ENCODE results near the gene SEC22C. TPM values are rescaled to one million over a fixed set of nuclear protein-coding genes. Genes with fewer than 3 reads are reported as not detected.

The SEC22C gene
- total and polyA plus RNA-seq, 7 experiments from 2014 or later, result 38.0 to 54.8 (median 50.4) TPM

- Mint-ChIP-seq H3K4me3 (peak overlapping the region in 6 of 10 donors; percentile 22 to 77 (median 68)), H3K4me1 (peaks cover 46 to 89% (median 71%) of the 10 kb centered on the region in 7 donors), H3K36me3 (peaks cover 0 to 9% (median 0%) of the 10 kb centered on the region in 5 donors), H3K27ac (peak overlapping the region in 8 of 9 donors; percentile 63 to 94 (median 85)), H3K9me3 (no peaks in the 10 kb centered on the region), H3K27me3 (peaks cover under 1 to 26% (median 1%) of the 10 kb centered on the region in 5 donors)
- no peak for ATAC-seq
- intact Hi-C loops (cut with micrococcal nuclease), result loop anchor here in 1 of 2 donors (10.0 kb wide), 1 partner anchor 491 kb away; no protein-coding TSS in a partner anchor
- peaks cover 0 to under 1% of the 10 kb centered on the region in 2 donors for H3K27me3 ChIP-seq (ENCODE audit: control insufficient read depth in 2 of 2, insufficient read depth in 2 of 2, low read length in 2 of 2)
- H3K27ac ChIP-seq (ENCODE audit: low read depth, low read length), result no peak overlapping the region
- CTCF ChIA-PET, result interaction anchor here (0.9 to 1.5 kb wide), 4 partner anchors 11 to 41 kb away, joined by 3 to 7 read pairs (median 4); no protein-coding TSS in a partner anchor
- peak in 1 of 9 donors; percentile 8 for DNase-seq
- H3K4me3 ChIP-seq (ENCODE audit: low read length), result no peak overlapping the region
- no peaks in the 10 kb centered on the region for H3K9me3 ChIP-seq (ENCODE audit: control insufficient read depth in 2 of 3, low read length in 3 of 3)
- H3K4me1 ChIP-seq (ENCODE audit: control insufficient read depth in 2 of 2, insufficient read depth in 2 of 2, low read length in 2 of 2), result peaks cover 0 to 57% of the 10 kb centered on the region in 2 donors
- POLR2A ChIA-PET, result interaction anchor here (1.0 kb wide), 1 partner anchor 25 kb away, joined by 4 read pairs; no protein-coding TSS in a partner anchor
- no peaks in the 10 kb centered on the region for H3K36me3 ChIP-seq (ENCODE audit: control insufficient read depth in 2 of 3, insufficient read depth in 3 of 3, low read length in 3 of 3)
Measured at GRCh38 chr3:42505849-42506410, 75.8 kb downstream of the SEC22C start.

DNA sequence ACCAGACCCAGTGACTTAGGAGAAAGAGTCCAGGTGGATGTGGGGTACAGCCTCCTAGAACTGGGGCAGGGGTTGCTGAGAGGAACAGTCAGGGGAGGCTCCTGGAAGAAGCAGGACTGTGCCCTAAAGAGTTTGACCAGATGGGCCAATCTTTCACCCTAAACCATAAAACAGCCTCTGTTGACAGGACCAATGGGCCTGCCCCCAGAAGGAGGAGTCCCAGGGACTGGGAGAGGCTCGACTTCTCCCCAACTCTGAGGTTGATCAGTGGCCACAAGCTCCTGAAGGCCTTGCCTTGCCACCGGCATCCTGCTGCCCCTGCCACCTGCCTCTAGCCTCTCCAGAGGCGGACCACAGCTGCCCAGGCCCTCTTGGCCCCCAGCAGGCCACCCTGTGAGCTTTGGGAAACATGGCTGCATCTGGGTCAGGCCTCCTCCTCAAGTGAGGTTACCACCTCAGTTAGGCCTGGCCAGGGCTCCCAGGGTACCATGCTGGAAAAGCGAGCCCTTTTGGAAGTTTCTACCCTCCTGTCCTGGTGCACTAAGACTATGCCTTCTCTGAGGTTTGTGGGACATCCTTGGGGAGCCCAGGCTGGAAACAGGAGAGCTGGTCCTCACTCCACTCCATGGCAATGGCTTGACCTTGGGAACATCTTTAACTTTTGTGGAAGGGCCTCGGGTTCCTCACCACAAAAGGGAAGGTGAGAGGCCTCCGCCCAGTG, 76.5 kb downstream of the SEC22C start:
- H3K27ac ChIP-seq (ENCODE audit: low read depth, low read length), result peak overlapping the region; percentile 10
- Mint-ChIP-seq H3K27ac (peak overlapping the region in 7 of 9 donors; percentile 70 to 94 (median 85)), H3K4me3 (peak overlapping the region in 4 of 10 donors; percentile 35 to 98 (median 44)), H3K27me3 (peaks cover 7 to 32% (median 8%) of the 10 kb centered on the region in 5 donors), H3K9me3 (no peaks in the 10 kb centered on the region), H3K4me1 (peaks cover 41 to 89% (median 71%) of the 10 kb centered on the region in 7 donors), H3K36me3 (peaks cover 0 to 5% (median 0%) of the 10 kb centered on the region in 5 donors)
- peaks cover 0 to 5% of the 10 kb centered on the region in 2 donors for H3K27me3 ChIP-seq (ENCODE audit: control insufficient read depth in 2 of 2, insufficient read depth in 2 of 2, low read length in 2 of 2)
- H3K36me3 ChIP-seq (ENCODE audit: control insufficient read depth in 2 of 3, insufficient read depth in 3 of 3, low read length in 3 of 3), result no peaks in the 10 kb centered on the region
- ATAC-seq (no peak), DNase-seq (peak in 1 of 9 donors; percentile 16)
- no peak overlapping the region for H3K4me3 ChIP-seq (ENCODE audit: low read length)
- POLR2A ChIA-PET, result interaction anchor here (1.0 to 4.8 kb wide), 3 partner anchors 11 to 42 kb away, joined by 3 to 59 read pairs (median 4); no protein-coding TSS in a partner anchor
- CTCF ChIA-PET, result interaction anchor here (0.9 to 1.5 kb wide), 5 partner anchors 10 to 42 kb away, joined by 3 to 7 read pairs (median 4); no protein-coding TSS in a partner anchor
- H3K4me1 ChIP-seq (ENCODE audit: control insufficient read depth in 2 of 2, insufficient read depth in 2 of 2, low read length in 2 of 2), result peaks cover 0 to 51% of the 10 kb centered on the region in 2 donors
- H3K9me3 ChIP-seq (ENCODE audit: control insufficient read depth in 2 of 3, low read length in 3 of 3), result no peaks in the 10 kb centered on the region
- intact Hi-C loops (cut with micrococcal nuclease), result loop anchor here in 1 of 2 donors (10.0 kb wide), 1 partner anchor 490 kb away; no protein-coding TSS in a partner anchor

- Mint-ChIP-seq H3K4me1 (peaks cover 41 to 82% (median 64%) of the 10 kb centered on the region in 7 donors), H3K27me3 (peaks cover 8 to 38% (median 13%) of the 10 kb centered on the region in 5 donors), H3K4me3 (peak overlapping the region in 9 of 10 donors; percentile 86 to 98 (median 94)), H3K9me3 (no peaks in the 10 kb centered on the region), H3K27ac (peak overlapping the region in 8 of 9 donors; percentile 12 to 95 (median 88)), H3K36me3 (no peaks in the 10 kb centered on the region)
- POLR2A ChIA-PET, result interaction anchor here (1.4 to 5.1 kb wide), 3 partner anchors 12 to 43 kb away, joined by 3 to 82 read pairs (median 59); no protein-coding TSS in a partner anchor
- intact Hi-C loops (cut with micrococcal nuclease), result loop anchor here (5.0 to 10.0 kb wide), 5 partner anchors 148 to 490 kb away; partner anchors contain the start of gene ZBTB47 (in 1 of the 2)
- no peaks in the 10 kb centered on the region for H3K36me3 ChIP-seq (ENCODE audit: control insufficient read depth in 2 of 3, insufficient read depth in 3 of 3, low read length in 3 of 3)
- H3K4me3 ChIP-seq (ENCODE audit: low read length), result no peak overlapping the region
- no peaks in the 10 kb centered on the region for H3K9me3 ChIP-seq (ENCODE audit: control insufficient read depth in 2 of 3, low read length in 3 of 3)
- DNase-seq, result peak in 1 of 9 donors; percentile 13
- peaks cover 0 to 49% of the 10 kb centered on the region in 2 donors for H3K4me1 ChIP-seq (ENCODE audit: control insufficient read depth in 2 of 2, insufficient read depth in 2 of 2, low read length in 2 of 2)
- peaks cover 0 to 5% of the 10 kb centered on the region in 2 donors for H3K27me3 ChIP-seq (ENCODE audit: control insufficient read depth in 2 of 2, insufficient read depth in 2 of 2, low read length in 2 of 2)
- H3K27ac ChIP-seq (ENCODE audit: low read depth, low read length), result peak overlapping the region; percentile 79
- CTCF ChIA-PET, result interaction anchor here (0.6 to 1.5 kb wide), 7 partner anchors 14 to 43 kb away, joined by 3 to 7 read pairs (median 4); no protein-coding TSS in a partner anchor
- ATAC-seq, result no peak
Measured at GRCh38 chr3:42504334-42505127, 77.2 kb downstream of the SEC22C start.

DNA sequence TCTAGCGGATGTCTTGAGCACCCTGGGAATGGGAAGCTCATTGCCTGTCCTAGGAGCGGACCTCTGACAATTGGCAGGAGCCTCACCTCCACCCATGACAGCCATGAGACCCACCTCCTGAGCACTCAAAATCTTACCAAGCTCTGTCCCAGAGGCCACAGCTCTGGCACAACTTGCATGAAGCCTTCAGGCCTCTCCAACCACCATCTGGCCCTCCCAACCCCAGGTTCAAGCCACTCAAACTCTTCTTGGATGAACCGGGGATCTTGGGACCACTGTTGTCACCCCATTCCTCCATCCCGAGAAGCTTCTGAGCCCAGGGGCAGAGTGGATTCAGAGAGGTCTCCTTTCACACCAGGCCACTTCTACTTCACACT, 77.8 kb downstream of the SEC22C start:
- Mint-ChIP-seq H3K27me3 (peaks cover 8 to 39% (median 16%) of the 10 kb centered on the region in 5 donors), H3K9me3 (no peaks in the 10 kb centered on the region), H3K4me1 (peaks cover 41 to 76% (median 58%) of the 10 kb centered on the region in 7 donors), H3K4me3 (peak overlapping the region; percentile 81 to 98 (median 94)), H3K36me3 (no peaks in the 10 kb centered on the region), H3K27ac (peak overlapping the region in 8 of 9 donors; percentile 12 to 95 (median 88))
- H3K36me3 ChIP-seq (ENCODE audit: control insufficient read depth in 2 of 3, insufficient read depth in 3 of 3, low read length in 3 of 3), result no peaks in the 10 kb centered on the region
- CTCF ChIA-PET, result interaction anchor here (1.0 to 1.5 kb wide), 4 partner anchors 15 to 43 kb away, joined by 3 to 7 read pairs (median 5); no protein-coding TSS in a partner anchor
- ATAC-seq (no peak), DNase-seq (peak in 1 of 9 donors; percentile 15)
- POLR2A ChIA-PET, result interaction anchor here (3.5 to 5.1 kb wide), 3 partner anchors 8 to 44 kb away, joined by 26 to 82 read pairs (median 59); no protein-coding TSS in a partner anchor
- peak overlapping the region; percentile 79 for H3K27ac ChIP-seq (ENCODE audit: low read depth, low read length)
- H3K9me3 ChIP-seq (ENCODE audit: control insufficient read depth in 2 of 3, low read length in 3 of 3), result no peaks in the 10 kb centered on the region
- H3K4me1 ChIP-seq (ENCODE audit: control insufficient read depth in 2 of 2, insufficient read depth in 2 of 2, low read length in 2 of 2), result peaks cover 0 to 49% of the 10 kb centered on the region in 2 donors
- H3K27me3 ChIP-seq (ENCODE audit: control insufficient read depth in 2 of 2, insufficient read depth in 2 of 2, low read length in 2 of 2), result peaks cover 0 to 5% of the 10 kb centered on the region in 2 donors
- intact Hi-C loops (cut with micrococcal nuclease), result loop anchor here (2.0 to 10.0 kb wide), 7 partner anchors 15 to 489 kb away; partner anchors contain the start of gene ZBTB47 (in 1 of the 2)
- H3K4me3 ChIP-seq (ENCODE audit: low read length), result no peak overlapping the region

DNA sequence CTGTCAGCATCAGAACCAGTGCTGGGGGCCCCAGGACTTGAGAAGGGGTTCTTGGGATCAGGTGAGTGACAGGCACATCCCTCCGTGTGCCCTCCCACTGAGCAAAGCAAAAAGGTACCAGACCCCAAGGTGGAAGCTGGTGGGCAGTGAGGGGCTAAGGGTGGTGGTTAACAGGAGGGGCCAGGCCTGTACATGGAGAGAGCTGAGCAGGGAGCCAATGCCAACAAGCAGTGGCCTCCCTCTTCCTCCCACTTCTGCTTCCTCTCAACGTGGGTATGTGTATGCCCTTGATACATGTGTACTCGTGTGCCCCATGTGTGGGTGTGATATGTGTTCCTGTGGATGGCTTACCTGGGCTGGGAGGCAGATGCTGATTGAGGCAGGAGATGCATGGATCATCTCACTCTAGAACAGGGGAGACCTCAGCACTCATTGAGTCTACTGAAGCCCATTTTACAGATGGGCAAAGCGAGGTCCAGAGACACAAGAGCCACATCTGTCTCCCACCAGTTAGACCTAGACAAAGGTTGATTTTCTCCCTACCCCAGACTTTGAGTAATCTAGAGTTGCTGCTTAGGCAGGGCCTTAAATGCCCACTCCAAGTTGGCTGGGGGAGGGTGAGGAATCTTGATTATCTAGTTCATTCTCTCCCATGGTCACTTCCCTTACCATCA, 78.4 kb downstream of the SEC22C start:
- no peaks in the 10 kb centered on the region for H3K9me3 ChIP-seq (ENCODE audit: control insufficient read depth in 2 of 3, low read length in 3 of 3)
- peak overlapping the region; percentile 70 for H3K4me3 ChIP-seq (ENCODE audit: low read length)

More for the DNA sequence above, 78.4 kb downstream of the SEC22C start:
- intact Hi-C loops (cut with micrococcal nuclease), result loop anchor here (2.0 to 10.0 kb wide), 7 partner anchors 15 to 489 kb away; partner anchors contain the start of gene ZBTB47 (in 1 of the 2)
- Mint-ChIP-seq H3K27ac (peak overlapping the region; percentile 62 to 95 (median 85)), H3K4me3 (peak overlapping the region; percentile 81 to 98 (median 94)), H3K27me3 (peaks cover 12 to 43% (median 16%) of the 10 kb centered on the region in 5 donors), H3K36me3 (no peaks in the 10 kb centered on the region), H3K4me1 (peaks cover 36 to 70% (median 52%) of the 10 kb centered on the region in 7 donors), H3K9me3 (no peaks in the 10 kb centered on the region)
- H3K4me1 ChIP-seq (ENCODE audit: control insufficient read depth in 2 of 2, insufficient read depth in 2 of 2, low read length in 2 of 2), result peaks cover 0 to 46% of the 10 kb centered on the region in 2 donors
- H3K36me3 ChIP-seq (ENCODE audit: control insufficient read depth in 2 of 3, insufficient read depth in 3 of 3, low read length in 3 of 3), result no peaks in the 10 kb centered on the region
- ATAC-seq (no peak), DNase-seq (peak in 2 of 9 donors; percentile 18 to 26)
- peaks cover 0 to 5% of the 10 kb centered on the region in 2 donors for H3K27me3 ChIP-seq (ENCODE audit: control insufficient read depth in 2 of 2, insufficient read depth in 2 of 2, low read length in 2 of 2)
- ChIA-PET CTCF (interaction anchor here (1.0 to 3.4 kb wide), 8 partner anchors 16 to 115 kb away, joined by 3 to 108 read pairs (median 6); no protein-coding TSS in a partner anchor), POLR2A (interaction anchor here (1.6 to 5.1 kb wide), 5 partner anchors 9 to 53 kb away, joined by 4 to 82 read pairs (median 26); no protein-coding TSS in a partner anchor)
- peak overlapping the region; percentile 79 for H3K27ac ChIP-seq (ENCODE audit: low read depth, low read length)

Measured in naive thymus-derived CD4-positive, alpha-beta T cell (primary cell).